IMR-90 (cell line): ENCODE data around the gene PRR36. TPM values are rescaled to one million over a fixed set of nuclear protein-coding genes. Genes with fewer than 3 reads are reported as not detected.

Source experiments
- ATAC-seq: fragments of 200-7000 bp; cut with Tn5 transposase; 2 replicates; pipeline ENCODE4 v1.9.1; 2020; ENCODE audit warnings: low read depth, mild to moderate bottlenecking, moderate library complexity
- BruUV-seq: library from RNA; stranded (reverse); fragments of 400-500 nt; replicated peaks from 2 replicates; lab custom pipeline; 2021; lab: Mats Ljungman, UMichigan
- CTCF ChIA-PET: fragments of 300-600 bp; formaldehyde crosslinking; extraction: SDS; loops from one replicate; lab custom pipeline; 2021; ENCODE audit warnings: antibody characterized with exemption; lab: Yijun Ruan, JAX
- POLR2A ChIA-PET: fragments of 300-600 bp; sonication (Branson Sonifier 250); formaldehyde crosslinking; loops from one replicate; lab custom pipeline; 2022; ENCODE audit warnings: antibody characterized with exemption; ENCODE audit not compliant: unreplicated experiment; lab: Charles Lee
- DNase-seq: peaks from one replicate; pipeline ENCODE4 v3.0.0; 2013
- H2AFZ ChIP-seq: replicated peaks from 2 replicates; pipeline ENCODE3; 2013; ENCODE audit warnings: low read length, mild to moderate bottlenecking; ENCODE audit not compliant: poor library complexity
- H2AK5ac ChIP-seq: 2 replicates; pipeline ENCODE4 v1.6.1; 2013; ENCODE audit warnings: low read depth, low read length, inconsistent platforms
- H2AK9ac ChIP-seq: replicated peaks from 2 replicates; pipeline ENCODE3; 2013; ENCODE audit warnings: mild to moderate bottlenecking, low read depth, low read length, moderate library complexity; ENCODE audit not compliant: poor library complexity
- H2BK120ac ChIP-seq: 2 replicates; pipeline ENCODE4 v1.6.1; 2013; ENCODE audit warnings: low read depth, low read length, inconsistent platforms
- H2BK15ac ChIP-seq: 3 replicates; pipeline ENCODE4 v1.6.1; 2013; ENCODE audit warnings: low read depth, low read length, inconsistent platforms
- H2BK20ac ChIP-seq: 2 replicates; pipeline ENCODE4 v1.6.1; 2013; ENCODE audit warnings: low read depth, mild to moderate bottlenecking, inconsistent platforms, low read length, moderate library complexity
- H2BK5ac ChIP-seq: 2 replicates; pipeline ENCODE4 v1.6.1; 2013; ENCODE audit warnings: mild to moderate bottlenecking, low read depth, low read length, inconsistent platforms; ENCODE audit not compliant: poor library complexity, severe bottlenecking
- H3K14ac ChIP-seq: replicated peaks from 2 replicates; pipeline ENCODE4 v1.6.1; 2013; ENCODE audit warnings: low read depth, low read length, inconsistent platforms
- H3K18ac ChIP-seq: 2 replicates; pipeline ENCODE4 v1.6.1; 2013; ENCODE audit warnings: low read depth, low read length, control low read depth
- H3K23ac ChIP-seq: 2 replicates; pipeline ENCODE4 v1.6.1; 2013; ENCODE audit warnings: low read depth, low read length, inconsistent platforms
- H3K27ac ChIP-seq: 2 replicates; pipeline ENCODE4 v1.5.1; 2013; ENCODE audit warnings: mild to moderate bottlenecking, control low read depth, low read length; ENCODE audit not compliant: insufficient read depth
- H3K27me3 ChIP-seq: 2 replicates; pipeline ENCODE4 v1.6.1; 2013; ENCODE audit warnings: low read length; ENCODE audit not compliant: control insufficient read depth, insufficient read depth
- H3K36me3 ChIP-seq: 2 replicates; pipeline ENCODE4 v1.6.1; 2013; ENCODE audit warnings: low read length, mixed read lengths; ENCODE audit not compliant: control insufficient read depth, insufficient read depth
- H3K4ac ChIP-seq: 2 replicates; pipeline ENCODE4 v1.6.1; 2013; ENCODE audit warnings: low read depth, low read length, inconsistent platforms
- H3K4me1 ChIP-seq: 2 replicates; pipeline ENCODE4 v1.6.1; 2013; ENCODE audit warnings: low read length, mixed read lengths; ENCODE audit not compliant: control insufficient read depth, insufficient read depth
- H3K4me2 ChIP-seq: 2 replicates; pipeline ENCODE4 v1.6.1; 2013; ENCODE audit warnings: low read depth, mild to moderate bottlenecking, control low read depth, low read length, moderate library complexity
- H3K4me3 ChIP-seq: 2 replicates; pipeline ENCODE4 v1.5.1; 2013; ENCODE audit warnings: low read depth, mild to moderate bottlenecking, control low read depth, low read length, moderate library complexity; ENCODE audit not compliant: insufficient read depth
- H3K56ac ChIP-seq: 2 replicates; pipeline ENCODE4 v1.6.1; 2013; ENCODE audit warnings: low read length, inconsistent platforms; ENCODE audit not compliant: insufficient read depth; ENCODE audit errors: extremely low read depth
- H3K79me1 ChIP-seq, 2 experiments: 2 replicates each; pipeline ENCODE4 v1.6.1; 2013; ENCODE audit warnings: low read length in 2 of 2, inconsistent platforms in 1 of 2, low read depth in 1 of 2
- H3K9ac ChIP-seq: 2 replicates; pipeline ENCODE4 v1.6.1; 2013; ENCODE audit warnings: low read depth, low read length, control low read depth
- H3K9me1 ChIP-seq: 2 replicates; pipeline ENCODE4 v1.6.1; 2013; ENCODE audit warnings: low read length, inconsistent platforms; ENCODE audit not compliant: insufficient read depth
- H3K9me3 ChIP-seq: 2 replicates; pipeline ENCODE4 v1.6.1; 2013; ENCODE audit warnings: low read length; ENCODE audit not compliant: control insufficient read depth, insufficient read depth
- H4K20me1 ChIP-seq: 2 replicates; pipeline ENCODE4 v1.6.1; 2013; ENCODE audit warnings: low read length, inconsistent platforms; ENCODE audit not compliant: insufficient read depth
- H4K5ac ChIP-seq: 2 replicates; pipeline ENCODE4 v1.6.1; 2013; ENCODE audit warnings: mild to moderate bottlenecking, low read depth, low read length, control low read depth
- H4K8ac ChIP-seq, 2 experiments: 2 replicates each; pipeline ENCODE4 v1.6.1; 2013; ENCODE audit warnings: low read depth in 2 of 2, low read length in 2 of 2, control low read depth in 1 of 2, inconsistent platforms in 1 of 2
- H4K91ac ChIP-seq: 2 replicates; pipeline ENCODE4 v1.6.1; 2013; ENCODE audit warnings: low read depth, low read length, inconsistent platforms; ENCODE audit not compliant: insufficient read depth
- CEBPB ChIP-seq: IDR thresholded peaks from 2 replicates; pipeline ENCODE4 v1.6.1; 2012; ENCODE audit warnings: low read depth, low read length, improper control_type of control experiment
- MAZ ChIP-seq: IDR thresholded peaks from 2 replicates; pipeline ENCODE4 v1.6.1; 2012; ENCODE audit warnings: low read depth, mild to moderate bottlenecking, low read length, improper control_type of control experiment, moderate library complexity, borderline replicate concordance
- POLR2A ChIP-seq: IDR thresholded peaks from 2 replicates; pipeline ENCODE4 v1.6.1; 2012; ENCODE audit warnings: mild to moderate bottlenecking, low read depth, low read length
- WGBS, 2 experiments: methylation state at CpG; one replicate each; pipeline versions ENCODE4 v1.1.5 to v1.1.7; 2013; ENCODE audit warnings: missing lambda C conversion rate in 2 of 2; ENCODE audit not compliant: insufficient read length in 1 of 2; ENCODE audit errors: extremely low coverage in 2 of 2; 5-methylcytosine and 5-hydroxymethylcytosine counted together
- dilution Hi-C: fragments of 300-500 bp; cut with HindIII; formaldehyde crosslinking; loops from one replicate; pipeline ENCODE4 v1.14.3; 2018; ENCODE audit warnings: low sequenced_read_pairs; ENCODE audit not compliant: unreplicated experiment
- in situ Hi-C: fragments of 300-500 bp; cut with MboI; formaldehyde crosslinking; loops from 3 replicates; pipeline ENCODE4 v1.14.3; 2019; ENCODE audit warnings: low sequenced_read_pairs, inconsistent platforms, mixed read lengths
- intact Hi-C: fragments of 100-400 bp; cut with micrococcal nuclease; formaldehyde crosslinking; loops from 2 replicates; pipeline ENCODE4 v1.10.0; 2022
- polyA plus RNA-seq, 3 experiments: library from polyadenylated mRNA; depleted of rRNA; stranded (reverse); fragments of >200 nt; gene quantifications; 2 replicates each; pipeline ENCODE4 v1.2.3, GENCODE V29; 2012; ENCODE audit warnings: low replicate concordance in 1 of 3
- total RNA-seq: library from RNA; depleted of rRNA; stranded (reverse); fragments of >200 nt; gene quantifications from 2 replicates; pipeline ENCODE4 v1.2.3, GENCODE V29; 2012

Gene PRR36
- total and polyA plus RNA-seq, 2 of the 4 experiments (the other 2 are of a cell fraction): 0.02 TPM; not detected in 1

DNA sequence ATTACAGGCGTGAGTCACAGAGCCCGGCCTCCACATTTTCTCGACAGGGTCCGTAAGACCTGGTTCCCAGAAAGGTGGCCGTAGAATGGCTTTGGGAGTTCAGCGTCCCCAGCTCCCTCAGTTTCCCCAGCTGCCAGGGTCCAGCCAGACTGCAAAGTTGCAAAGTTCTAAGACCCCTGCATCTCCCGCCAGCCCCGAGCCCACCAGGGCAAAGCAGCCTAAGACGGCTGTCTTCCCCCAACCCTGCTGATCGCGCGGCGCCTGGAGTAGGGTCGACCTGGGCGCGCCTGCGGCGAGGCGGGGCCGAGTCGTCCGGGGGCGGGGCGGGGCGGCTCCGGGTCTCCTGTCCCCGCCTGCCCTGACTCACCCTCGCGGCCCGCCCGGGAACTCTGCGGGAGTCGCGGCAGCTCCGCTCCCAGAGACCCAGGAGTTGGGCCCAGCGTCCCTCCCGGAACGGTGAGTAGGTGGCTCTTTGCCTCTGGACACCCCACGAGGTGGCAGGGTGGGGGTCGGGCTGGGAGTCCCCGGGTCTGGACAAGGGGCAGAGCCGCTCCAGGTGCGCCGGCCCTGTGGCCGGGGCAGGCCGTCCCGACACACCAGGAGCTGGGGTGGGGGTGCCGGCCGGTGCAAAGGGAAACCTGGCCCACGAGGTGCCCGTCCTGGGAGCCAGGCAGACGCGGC is 14.1 kb upstream of the PRR36 start, which contains the start of gene LRRC8E:
LRRC8E (plus strand) TSS at position 366 of the 681 bp plus-strand sequence. CDS start 7,094 bp downstream, outside the sequence.
- Histone ChIP-seq H3K4me3 (peak within 1 kb of the TSS; percentile 79), H2AK9ac (peak within 1 kb of the TSS; percentile 94), H3K27ac (peak within 1 kb of the TSS; percentile 40; the same call in 1 of the 2 replicates), H3K36me3 (no peaks in the 10 kb centered on the region), H3K23ac (peak within 1 kb of the TSS; percentile 31; the same call in 1 of the 2 replicates), H3K9me1 (0 out of 2 replicates have a peak, but pooled peaks cover 2% of the 10 kb centered on the region), H3K18ac (no peak within 1 kb of the TSS), H3K56ac (0 out of 2 replicates have a peak within 1 kb of the TSS, but pooled peaks have one; percentile 3), H4K20me1 (no peaks in the 10 kb centered on the region), H3K4me1 (peaks cover 3% of the 10 kb centered on the region; the same call in 1 of the 2 replicates), H2AK5ac (peak within 1 kb of the TSS; percentile 70), H3K9me3 (no peaks in the 10 kb centered on the region), H2BK20ac (no peak within 1 kb of the TSS), H3K4me2 (peak within 1 kb of the TSS; percentile 86), H3K14ac (peak within 1 kb of the TSS; percentile 89), H3K27me3 (no peaks in the 10 kb centered on the region), H4K8ac (peak within 1 kb of the TSS; percentile 81 to 89), H3K79me1 (peaks cover 6 to 25% of the 10 kb centered on the region in 2 experiments), H4K91ac (peak within 1 kb of the TSS; percentile 52; the same call in 1 of the 2 replicates), H3K9ac (peak within 1 kb of the TSS; percentile 73), H2AFZ (peak within 1 kb of the TSS; percentile 91), H2BK15ac (no peak within 1 kb of the TSS), H3K4ac (peak within 1 kb of the TSS; percentile 58), H4K5ac (no peak within 1 kb of the TSS), H2BK5ac (peak within 1 kb of the TSS; percentile 35), H2BK120ac (peak within 1 kb of the TSS; percentile 36; the same call in 1 of the 2 replicates)
- dilution Hi-C loops (no loop called here), intact Hi-C loops (no loop called here), in situ Hi-C loops (no loop called here)
- TF ChIP-seq MAZ (peak; percentile 36; the same call in 1 of the 2 replicates), POLR2A (peak; percentile 88), CEBPB (no peak)
- 1% methylated on average over 18 of the region's 53 CpGs; no CpG with 5 or more reads in 1 of the 2 experiments for WGBS, 2 experiments
- ChIA-PET POLR2A (no interaction called here), CTCF (interaction anchor here (0.6 to 0.9 kb wide), 2 partner anchors 15 to 111 kb away, joined by 3 read pairs; partner anchors contain the start of gene MAP2K7)
- ATAC-seq: peak; percentile 98
- no TSS peak for BruUV-seq
- DNase-seq: peak; percentile 55
